GM21723 (cell line): Measurements from ENCODE around the gene UACA.

Source experiments
- ATAC-seq: cut with Tn5 transposase; IDR thresholded peaks from one replicate; pipeline ENCODE4 v1.9.1; 2021; ENCODE audit warnings: mild to moderate bottlenecking, moderate library complexity; ENCODE audit not compliant: unreplicated experiment

Gene UACA

GRCh38 chr15:70715840-70716485, 47.4 kb downstream of the UACA start:
- ATAC-seq, result no peak

GRCh38 chr15:70714565-70714964, 48.8 kb downstream of the UACA start:
- no peak for ATAC-seq

DNA sequence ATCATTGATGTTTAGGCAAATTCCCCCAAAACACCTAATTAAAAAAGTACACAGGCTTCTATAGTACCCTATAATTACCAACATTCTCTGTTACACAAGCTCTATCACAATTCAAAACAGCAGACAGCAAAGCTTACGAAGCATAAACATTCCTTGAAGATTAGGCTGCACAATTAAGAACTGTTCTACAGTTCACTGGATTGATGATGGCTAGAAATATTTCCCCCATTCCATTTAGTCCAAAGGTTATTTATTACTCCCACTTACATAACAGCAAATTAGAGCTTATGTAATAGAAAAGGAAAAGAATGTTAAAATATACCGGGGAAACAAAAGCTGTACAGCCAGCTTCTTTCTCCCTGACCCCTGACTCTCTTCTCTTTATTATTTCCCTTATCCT, 49.3 kb downstream of the UACA start:
- no peak for ATAC-seq

GRCh38 chr15:70712271-70712670, 51.1 kb downstream of the UACA start:
- ATAC-seq, result no peak

DNA sequence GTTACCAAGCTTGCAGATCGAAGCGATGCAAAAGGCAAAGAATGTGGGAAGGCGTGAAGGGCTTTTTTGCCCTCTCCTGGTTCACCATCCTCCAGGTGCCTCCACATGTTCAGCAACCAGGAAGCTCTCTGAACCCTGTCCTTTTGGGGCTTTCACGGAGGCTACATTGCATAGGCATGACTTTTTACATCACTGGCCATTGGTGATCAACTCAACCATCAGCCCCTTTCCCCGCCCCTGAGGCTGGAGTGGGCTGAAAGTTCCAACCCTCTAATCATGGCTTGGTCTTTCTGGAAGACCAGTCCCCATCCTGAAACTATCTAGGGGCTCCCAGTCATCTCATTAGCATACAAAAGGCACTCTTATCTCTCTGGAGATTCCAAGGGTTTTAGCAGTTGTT, 52.6 kb downstream of the UACA start:
- ATAC-seq, result no peak

DNA sequence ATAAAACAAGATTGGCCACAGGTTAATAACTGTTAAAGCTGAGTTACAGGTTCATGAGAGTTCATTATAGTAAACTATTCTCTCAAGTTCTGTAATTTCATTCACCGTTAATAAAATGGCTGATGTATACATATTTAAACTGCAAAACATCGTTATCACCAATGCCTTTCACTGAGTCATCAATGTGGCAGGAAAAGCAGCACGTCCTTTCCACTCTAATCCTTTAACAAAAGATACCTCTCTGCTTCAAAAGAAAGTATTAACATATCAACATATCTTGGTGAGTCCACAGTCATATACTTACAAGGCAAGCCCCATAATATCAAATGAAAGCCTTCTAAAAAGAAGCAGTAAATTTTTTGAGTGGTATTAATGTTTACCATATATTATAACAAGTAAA, 54.5 kb downstream of the UACA start:
- ATAC-seq, result no peak

DNA sequence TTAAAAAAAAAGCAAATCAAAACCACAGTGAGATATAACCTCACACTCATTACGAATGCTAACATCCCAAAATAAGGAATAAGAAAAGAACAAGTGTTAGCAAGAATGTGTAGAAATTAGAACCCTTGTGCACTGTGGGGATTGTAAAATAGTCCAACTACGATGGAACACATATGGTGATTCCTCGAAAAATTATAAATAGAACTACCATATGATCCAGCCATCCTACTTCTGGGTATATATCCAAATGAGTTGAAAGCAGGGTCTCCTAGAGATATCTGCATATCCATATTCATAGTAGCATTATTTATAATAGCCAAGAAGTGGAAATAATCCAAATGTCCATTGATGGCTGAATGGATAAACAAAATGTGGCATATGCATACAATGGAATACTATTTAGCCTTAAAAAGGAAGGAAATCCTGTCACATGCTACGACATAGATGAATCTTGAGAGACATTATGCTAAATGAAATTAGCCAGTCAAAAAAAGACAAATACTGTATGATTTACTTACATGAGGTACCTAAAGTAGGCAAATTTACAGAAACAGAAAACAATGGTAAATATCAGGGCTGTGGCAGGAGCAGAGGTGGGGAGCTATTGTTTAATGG, 55.6 kb downstream of the UACA start:
- ATAC-seq, result no peak

- no peak for ATAC-seq
These were observed 58.6 kb downstream of the UACA start for GRCh38 chr15:70704731-70705130.

- ATAC-seq, result no peak
These were observed 59.2 kb downstream of the UACA start for GRCh38 chr15:70704166-70704565.

GRCh38 chr15:70703096-70703878, 60.1 kb downstream of the UACA start:
- ATAC-seq, result no peak

GRCh38 chr15:70702584-70702983, 60.8 kb downstream of the UACA start:
- no peak for ATAC-seq

DNA sequence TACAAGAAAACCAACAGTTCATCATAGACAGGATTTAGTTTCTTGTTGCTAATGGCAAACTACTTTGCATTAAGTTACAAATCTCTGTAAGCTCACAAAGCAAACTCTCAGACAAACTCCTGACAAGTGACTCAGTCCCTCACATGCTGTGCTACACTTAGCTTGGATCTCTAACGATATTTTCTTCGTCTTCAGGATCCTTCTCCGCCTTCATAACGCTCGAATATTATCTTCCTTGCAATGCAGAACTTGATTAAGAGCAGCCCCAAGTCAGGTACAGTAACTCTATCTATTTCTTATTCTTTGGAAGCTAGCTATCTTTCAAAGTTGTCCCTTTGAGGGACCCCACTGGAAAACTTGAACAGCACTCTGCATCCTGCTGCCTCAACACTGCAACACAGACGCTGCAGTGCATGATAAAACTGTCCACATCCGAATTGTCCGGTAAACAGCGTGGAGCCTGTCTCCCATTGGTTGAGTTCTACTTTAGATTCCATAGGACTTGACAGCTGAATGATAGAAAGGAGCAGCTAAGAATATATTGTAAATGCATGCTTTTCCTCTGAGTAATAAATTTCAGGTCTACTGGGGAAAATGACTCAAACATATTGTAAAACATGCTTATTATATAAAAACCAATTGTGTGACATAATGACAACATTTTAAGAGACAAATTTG, 61.3 kb downstream of the UACA start:
- ATAC-seq, result no peak

GRCh38 chr15:70701171-70701570, 62.2 kb downstream of the UACA start:
- no peak for ATAC-seq

DNA sequence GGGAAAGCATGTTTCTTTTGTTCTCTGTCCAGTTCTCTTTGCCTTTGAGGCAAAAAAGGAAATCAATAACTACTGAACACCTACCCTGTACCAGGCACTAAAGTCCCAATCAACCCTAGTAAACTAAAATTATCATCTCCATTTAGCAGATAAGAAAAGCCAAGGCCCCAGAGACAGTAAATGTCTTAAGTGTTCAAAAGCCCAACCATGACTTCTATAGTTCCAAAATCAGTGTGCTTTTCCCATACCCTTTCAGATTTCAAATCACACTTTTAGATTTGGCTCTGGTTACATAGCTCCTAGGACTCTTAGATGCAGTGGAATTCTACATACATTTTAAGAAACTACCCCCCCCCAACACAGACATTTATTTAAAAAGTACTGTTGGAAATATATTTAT, 63.5 kb downstream of the UACA start:
- ATAC-seq, result no peak

GRCh38 chr15:70698836-70699390, 64.4 kb downstream of the UACA start:
- no peak for ATAC-seq

DNA sequence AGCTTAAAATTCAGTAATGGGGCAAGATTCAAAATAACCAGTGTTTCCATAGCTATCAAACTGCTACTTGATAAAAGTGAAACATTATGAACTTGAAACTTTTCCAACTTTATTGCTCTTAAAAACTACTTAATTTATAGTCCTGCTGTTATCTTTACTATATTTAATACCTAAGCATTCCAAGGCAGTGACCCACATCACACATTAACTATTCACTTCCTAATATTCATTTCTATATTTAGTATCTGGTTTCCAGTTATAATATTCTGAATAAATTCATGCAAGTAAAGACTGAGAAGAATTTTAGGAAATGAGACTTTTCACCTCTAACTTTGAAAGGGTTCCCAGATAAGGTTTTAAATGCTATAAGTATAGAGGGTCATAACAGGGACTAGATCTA, 64.9 kb downstream of the UACA start:
- no peak for ATAC-seq

GRCh38 chr15:70690491-70691276, 72.7 kb downstream of the UACA start:
- ATAC-seq, result no peak

DNA sequence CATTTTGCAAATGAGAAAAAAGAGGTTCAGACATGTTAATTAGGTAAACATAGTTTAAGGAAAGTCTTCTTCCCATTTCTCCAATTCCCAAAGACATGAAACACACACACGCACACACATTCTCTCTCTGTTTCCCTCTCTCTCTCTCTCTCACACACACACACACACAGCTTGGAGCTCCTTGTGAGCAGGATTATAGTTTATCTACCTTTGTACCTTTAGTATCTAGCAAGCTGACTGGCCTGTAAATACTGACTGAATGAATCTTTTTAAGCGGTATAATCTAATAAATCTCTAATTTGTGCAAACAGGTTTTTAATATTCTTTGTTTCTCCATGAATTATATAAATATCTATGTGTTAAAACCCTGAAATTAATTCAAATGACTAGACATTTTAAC, 73.3 kb downstream of the UACA start:
- ATAC-seq, result no peak

GRCh38 chr15:70687482-70687881, 75.9 kb downstream of the UACA start:
- no peak for ATAC-seq

- ATAC-seq, result no peak
These were observed 82.5 kb downstream of the UACA start for GRCh38 chr15:70680817-70681216.

DNA sequence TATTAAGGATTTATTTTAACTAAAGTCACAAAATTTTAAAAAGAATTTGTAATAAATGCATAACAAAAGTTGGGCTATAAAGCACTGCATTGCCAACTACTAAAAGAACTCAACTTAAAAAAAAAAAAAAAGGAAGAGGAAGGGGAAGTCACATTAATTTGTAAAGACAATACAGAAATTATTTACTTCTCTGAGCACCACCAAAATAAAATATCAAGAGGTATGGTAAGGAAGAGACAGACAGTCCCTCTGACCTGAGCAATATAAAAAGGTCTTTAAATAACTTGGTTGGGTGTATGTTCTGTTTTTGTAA, 83.5 kb downstream of the UACA start:
- ATAC-seq, result no peak
